Measurements from ENCODE around the gene LITAF.

LITAF gene

GRCh38 chr16:11629071-11630030 is 42.6 kb upstream of the LITAF start (continued):
- TF ChIP-seq ZNF157 (tag by site-specific recombination; IDR thresholded peaks at IDR 0.05), result no peak
- no peak for TF ChIP-seq ZBTB17 (tag by site-specific recombination; IDR thresholded peaks at IDR 0.05)
- 0 out of 2 replicates have a peak, but pooled peaks have one; percentile 1 for TF ChIP-seq ZNF335 (tag by site-specific recombination; conservative IDR thresholded peaks at IDR 0.05)
- no peak for TF ChIP-seq ZNF16 (tag by site-specific recombination; IDR thresholded peaks at IDR 0.05; ENCODE audit: low read depth)
- no peak for TF ChIP-seq RBAK (tag by site-specific recombination; IDR thresholded peaks at IDR 0.05)
- no peak for TF ChIP-seq REST (tag by site-specific recombination; IDR thresholded peaks at IDR 0.05)
- TF ChIP-seq ZFP41 (tag by site-specific recombination; IDR thresholded peaks at IDR 0.05; ENCODE audit: borderline replicate concordance), result no peak
- TF ChIP-seq ATF2 (tag by site-specific recombination; IDR thresholded peaks at IDR 0.05; ENCODE audit: low read depth), result peak; percentile 23; the same call in 1 of the 2 replicates
- TF ChIP-seq ZSCAN18 (tag by site-specific recombination; IDR thresholded peaks at IDR 0.05), result no peak
- TF ChIP-seq ZNF121 (tag by site-specific recombination; IDR thresholded peaks at IDR 0.05), result no peak
- TF ChIP-seq SETDB1 (IDR thresholded peaks at IDR 0.05; ENCODE audit: insufficient read length, low read length), result no peak

- H3K36me3 ChIP-seq (ENCODE audit: control insufficient read depth in 2 of 2, insufficient read depth in 1 of 2, low read length in 2 of 2), result no peaks in the 10 kb centered on the region
- H3K4me1 ChIP-seq (ENCODE audit: control insufficient read depth, insufficient read depth, low read length), result no peaks in the 10 kb centered on the region
- H3K27ac ChIP-seq (ENCODE audit: extremely low read depth, low read depth, low read length), result no peak overlapping the region
- H3K9me3 ChIP-seq (ENCODE audit: control insufficient read depth, insufficient read depth, low read depth, low read length), result no peaks in the 10 kb centered on the region
- CTCF ChIA-PET, result interaction anchor here (0.5 to 1.2 kb wide), 4 partner anchors 9 to 662 kb away, joined by 3 to 4 read pairs (median 4); no protein-coding TSS in a partner anchor
- POLR2A ChIA-PET, result no interaction called here
- H3K4me3 ChIP-seq (ENCODE audit: low read depth, low read length), result no peak overlapping the region
- TF ChIP-seq PRDM1 (tag by site-specific recombination; IDR thresholded peaks at IDR 0.05), result peak; percentile 47; the same call in 1 of the 2 replicates
- TF ChIP-seq ZNF248 (tag by site-specific recombination; IDR thresholded peaks at IDR 0.05), result no peak
- TF ChIP-seq ZNF558 (tag by site-specific recombination; IDR thresholded peaks at IDR 0.05), result no peak
- TF ChIP-seq ZNF133 (tag by site-specific recombination; IDR thresholded peaks at IDR 0.05), result no peak
- TF ChIP-seq PRDM10 (tag by site-specific recombination; IDR thresholded peaks at IDR 0.05), result peak; percentile 25; the same call in 1 of the 2 replicates
- 0 out of 2 replicates have a peak, but pooled peaks have one; percentile 31 for TF ChIP-seq ZNF518A (tag by site-specific recombination; conservative IDR thresholded peaks at IDR 0.05; ENCODE audit: low read depth)
- TF ChIP-seq ZNF121 (tag by site-specific recombination; IDR thresholded peaks at IDR 0.05), result no peak
- TF ChIP-seq ZEB2 (tag by site-specific recombination; IDR thresholded peaks at IDR 0.05), result peak; percentile 49; the same call in 1 of the 2 replicates
Observed at GRCh38 chr16:11627822-11628457, 41.2 kb upstream of the LITAF start.
